Keratinocyte (primary cell): ENCODE measurements around the gene ZDHHC24. TPM values are rescaled to one million over a fixed set of nuclear protein-coding genes. Genes with fewer than 3 reads are reported as not detected.

Experiments used
- DNase-seq: peaks from one replicate; pipeline ENCODE4 v3.0.0-alpha.2; 2011; ENCODE audit warnings: low read depth, missing footprints, low spot score
- FAIRE-seq: peaks from 2 replicates; lab custom pipeline; 2011; peaks lifted over from hg19 to GRCh38; lab: Jason Lieb, UNC
- H2AFZ ChIP-seq: 2 replicates; pipeline ENCODE4 v1.6.0; 2012; ENCODE audit warnings: low read length, control low read depth, inconsistent platforms; ENCODE audit not compliant: control insufficient read depth
- H3K27ac ChIP-seq: 2 replicates; pipeline ENCODE4 v1.5.1; 2011; ENCODE audit warnings: low read length; ENCODE audit not compliant: control insufficient read depth, insufficient read depth
- H3K27me3 ChIP-seq: 3 replicates; pipeline ENCODE4 v1.6.0; 2011; ENCODE audit warnings: low read length; ENCODE audit not compliant: control insufficient read depth, insufficient read depth; ENCODE audit errors: extremely low read depth
- H3K36me3 ChIP-seq, 2 experiments: 2 replicates in 1 of 2; 3 replicates in 1 of 2; pipeline ENCODE4 v1.5.1; 2011; ENCODE audit warnings: low read length in 2 of 2, mild to moderate bottlenecking in 1 of 2; ENCODE audit not compliant: control insufficient read depth in 2 of 2, insufficient read depth in 2 of 2; ENCODE audit errors: extremely low read depth in 1 of 2
- H3K4me1 ChIP-seq: 3 replicates; pipeline ENCODE4 v1.5.1; 2011; ENCODE audit warnings: low read length; ENCODE audit not compliant: control insufficient read depth, insufficient read depth; ENCODE audit errors: extremely low read depth
- H3K4me2 ChIP-seq: 3 replicates; pipeline ENCODE4 v1.6.0; 2011; ENCODE audit warnings: low read depth, low read length; ENCODE audit not compliant: control insufficient read depth, insufficient read depth; ENCODE audit errors: extremely low read depth
- H3K4me3 ChIP-seq, 3 experiments: fragments of 200-600 bp in 1 of 3; sonication (generic) in 1 of 3; 2 replicates in 2 of 3; 3 replicates in 1 of 3; pipeline ENCODE4 v1.5.1; 2011 to 2016; ENCODE audit warnings: low read length in 3 of 3, mild to moderate bottlenecking in 3 of 3, control low read depth in 2 of 3, inconsistent platforms in 1 of 3, low read depth in 1 of 3, mixed read lengths in 1 of 3, mixed run types in 1 of 3, moderate library complexity in 1 of 3; ENCODE audit not compliant: control insufficient read depth in 2 of 3, insufficient read depth in 2 of 3; ENCODE audit errors: extremely low read depth in 1 of 3
- H3K79me2 ChIP-seq: 2 replicates; pipeline ENCODE4 v1.6.0; 2012; ENCODE audit warnings: low read length; ENCODE audit not compliant: control insufficient read depth, insufficient read depth
- H3K9ac ChIP-seq: 3 replicates; pipeline ENCODE4 v1.6.0; 2011; ENCODE audit warnings: low read length; ENCODE audit not compliant: control insufficient read depth, insufficient read depth; ENCODE audit errors: extremely low read depth
- H3K9me1 ChIP-seq: 3 replicates; pipeline ENCODE4 v1.6.0; 2011; ENCODE audit warnings: low read length; ENCODE audit not compliant: control insufficient read depth, insufficient read depth; ENCODE audit errors: extremely low read depth
- H3K9me3 ChIP-seq: 2 replicates; pipeline ENCODE4 v1.5.1; 2012; ENCODE audit warnings: low read depth, low read length; ENCODE audit not compliant: control insufficient read depth
- H4K20me1 ChIP-seq: 3 replicates; pipeline ENCODE4 v1.6.0; 2011; ENCODE audit warnings: low read length; ENCODE audit not compliant: control insufficient read depth, insufficient read depth; ENCODE audit errors: extremely low read depth
- CTCF ChIP-seq, 3 experiments: IDR thresholded peaks in 1 of 3; conservative IDR thresholded peaks in 1 of 3; optimal IDR thresholded peaks in 1 of 3; 2 replicates in 2 of 3; 3 replicates in 1 of 3; pipeline versions ENCODE3 to v1.5.1; 2011; ENCODE audit warnings: low read length in 3 of 3, mild to moderate bottlenecking in 3 of 3, moderate library complexity in 2 of 3, control low read depth in 1 of 3, inconsistent platforms in 1 of 3; ENCODE audit not compliant: insufficient read depth in 2 of 3; ENCODE audit errors: extremely low read depth in 1 of 3
- EZH2 ChIP-seq: IDR thresholded peaks from one replicate; pipeline ENCODE4 v1.6.1; 2012; ENCODE audit warnings: inconsistent platforms, mild to moderate bottlenecking, low read length, moderate library complexity
- dilution Hi-C: fragments of 300-500 bp; cut with MboI; formaldehyde crosslinking; loops from one replicate; pipeline ENCODE4 v1.7.0; 2020; ENCODE audit warnings: low sequenced_read_pairs; ENCODE audit not compliant: extremely low pct_ligation_motif_present
- polyA plus RNA-seq, 5 experiments: library from polyadenylated mRNA; depleted of rRNA in 3 of 5; stranded (reverse) in 3 of 5; stranded (forward) in 1 of 5; unstranded in 1 of 5; fragments of >200 nt; gene quantifications; 1 replicate in 1 of 5; 2 replicates in 3 of 5; 3 replicates in 1 of 5; pipeline versions ENCODE4 v1.2.1 to v1.2.3, GENCODE V29; 2011 to 2012; ENCODE audit warnings: missing spikeins in 2 of 5, low read depth in 1 of 5, low replicate concordance in 1 of 5

ZDHHC24 gene
- polyA plus RNA-seq, 1 donor (not counting 4 experiments of a cell fraction or from before 2014, with no cell fraction given), result 4.8 TPM

DNA sequence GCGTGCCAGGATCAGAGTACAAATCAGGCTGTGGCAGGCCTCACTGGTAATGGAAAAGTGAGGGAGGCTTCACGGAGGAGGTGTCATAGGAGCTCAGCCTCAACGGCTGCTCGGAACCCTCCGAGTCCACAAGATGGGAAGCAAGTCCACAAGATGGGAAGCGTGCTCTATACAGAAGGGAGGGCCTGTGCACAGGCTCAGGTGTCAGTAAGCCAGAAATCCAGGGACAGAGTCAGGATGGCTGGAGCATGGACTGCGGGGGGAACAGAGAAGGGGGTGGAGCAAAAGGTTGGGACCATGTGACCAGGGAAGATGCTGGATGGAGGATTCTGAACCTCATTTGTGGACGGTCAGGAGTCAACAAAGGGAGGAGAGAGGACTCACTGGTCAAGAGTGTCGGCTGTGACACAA is 69.0 kb downstream of the ZDHHC24 start:
- Histone ChIP-seq H3K9me3 (no peaks in the 10 kb centered on the region), H4K20me1 (peaks cover 5% of the 10 kb centered on the region), H3K27ac (no peak overlapping the region), H3K4me3 (no peak overlapping the region), H3K4me1 (peaks cover 23% of the 10 kb centered on the region), H3K36me3 (peaks cover 6 to 7% of the 10 kb centered on the region in 2 experiments), H3K9ac (no peak overlapping the region), H3K27me3 (no peaks in the 10 kb centered on the region), H3K9me1 (peaks cover 2% of the 10 kb centered on the region), H3K79me2 (peaks cover 3% of the 10 kb centered on the region), H2AFZ (no peak overlapping the region), H3K4me2 (no peak overlapping the region)
- no peak for FAIRE-seq
- dilution Hi-C loops, result no loop called here
- no peak for DNase-seq
- TF ChIP-seq EZH2 (no peak), CTCF (optimal IDR thresholded peaks at IDR 0.05 in 1 of 3, IDR thresholded peaks at IDR 0.05 in 1 of 3, conservative IDR thresholded peaks at IDR 0.05 in 1 of 3; ENCODE audit: extremely low read depth in 1 of 3, insufficient read depth in 2 of 3, low read length in 3 of 3) (no peak)

DNA sequence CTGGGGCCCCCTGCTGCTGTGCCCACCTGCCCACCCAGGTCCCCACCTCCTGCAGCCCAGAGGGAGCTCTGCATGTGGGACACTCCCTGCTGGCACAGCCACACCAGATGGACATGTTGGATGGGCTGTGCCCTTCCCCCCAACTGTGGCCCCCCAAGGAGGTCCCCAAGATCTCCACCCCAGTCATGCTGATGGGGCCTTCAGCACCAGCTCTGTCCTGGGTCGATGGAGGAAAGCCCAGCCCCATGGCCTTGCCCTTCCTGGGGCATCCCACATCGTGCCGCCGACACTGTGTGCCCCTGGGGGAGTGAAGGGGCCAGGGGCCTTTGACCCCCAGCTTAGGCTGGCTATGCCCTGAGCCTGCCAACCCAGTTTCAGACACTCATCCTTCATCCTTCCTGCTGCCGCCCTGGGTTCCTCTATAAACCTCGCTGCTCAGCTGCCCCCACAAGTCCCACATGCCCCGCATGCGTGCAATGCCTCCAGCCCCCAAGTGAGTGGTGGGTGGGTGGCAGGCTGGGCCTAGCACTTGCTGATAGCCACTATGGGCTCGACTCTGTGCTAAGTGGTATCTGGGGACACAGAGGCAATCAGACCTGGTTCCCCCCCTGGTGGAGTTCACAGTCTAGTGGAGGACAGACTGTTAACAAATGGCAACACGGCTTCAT is 69.5 kb downstream of the ZDHHC24 start:
- Histone ChIP-seq H3K27ac (no peak overlapping the region), H3K9me3 (no peaks in the 10 kb centered on the region), H2AFZ (no peak overlapping the region), H3K79me2 (peaks cover 3% of the 10 kb centered on the region), H3K4me2 (no peak overlapping the region), H3K4me3 (no peak overlapping the region), H3K9me1 (peaks cover 2% of the 10 kb centered on the region), H3K4me1 (peaks cover 23% of the 10 kb centered on the region), H3K27me3 (no peaks in the 10 kb centered on the region), H4K20me1 (peaks cover 5% of the 10 kb centered on the region), H3K36me3 (peaks cover 6 to 7% of the 10 kb centered on the region in 2 experiments), H3K9ac (no peak overlapping the region)
- DNase-seq (no peak), FAIRE-seq (no peak)
- dilution Hi-C loops, result no loop called here
- no peak for TF ChIP-seq CTCF (optimal IDR thresholded peaks at IDR 0.05 in 1 of 3, IDR thresholded peaks at IDR 0.05 in 1 of 3, conservative IDR thresholded peaks at IDR 0.05 in 1 of 3; ENCODE audit: extremely low read depth in 1 of 3, insufficient read depth in 2 of 3, low read length in 3 of 3)
- no peak for TF ChIP-seq EZH2
